ENCODE measurements around the gene ZNRF3.

DNA sequence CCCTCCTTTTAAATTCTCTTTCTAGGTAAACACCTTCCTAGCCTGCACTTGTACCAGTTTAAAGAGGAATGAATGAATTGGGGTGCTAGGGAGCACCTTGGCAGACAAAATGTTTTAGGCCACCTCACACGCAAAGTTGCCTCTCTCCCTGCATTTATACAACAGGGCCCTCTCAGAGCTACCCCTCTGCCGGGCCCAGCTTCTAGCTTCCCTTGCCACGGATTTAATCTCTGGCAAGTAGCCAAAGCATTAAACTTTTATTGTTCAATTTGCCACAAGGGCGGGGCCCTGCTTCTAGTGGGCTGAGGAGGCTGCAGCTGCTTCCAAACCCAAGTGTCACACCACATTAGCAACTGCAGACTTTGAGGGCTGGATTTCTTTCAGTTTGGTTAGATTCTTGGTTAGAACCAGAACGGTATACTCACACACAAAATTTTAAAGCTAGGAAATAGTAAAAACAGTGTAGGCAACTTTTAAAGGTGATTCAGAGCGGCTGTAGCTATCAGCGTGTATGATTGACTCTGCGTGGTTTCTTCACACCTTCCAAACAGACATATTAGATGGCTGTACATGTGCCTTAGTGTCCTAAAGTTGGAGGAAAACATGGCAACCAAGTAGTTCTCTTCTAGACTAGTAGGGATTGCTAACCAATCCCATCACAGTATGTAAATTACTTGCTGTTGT, 196.0 kb downstream of the ZNRF3 start:
- TF ChIP-seq CSDC2 (CRISPR knock-in tag; IDR thresholded peaks at IDR 0.05), result no peak
- TF ChIP-seq ZFP3 (CRISPR knock-in tag; IDR thresholded peaks at IDR 0.05), result no peak
- TF ChIP-seq ARNTL (CRISPR knock-in tag; IDR thresholded peaks at IDR 0.05; ENCODE audit: borderline replicate concordance, low read depth), result no peak

Measured in SK-N-SH treated with all-trans-retinoic acid at 6 μM for 48 hours (cell line).